A673 (cell line): ENCODE measurements around the gene RBFOX2.

Experiments used
- EZH2 ChIP-seq: fragments of 200-600 bp; sonication (generic); IDR thresholded peaks from 2 replicates; pipeline ENCODE4 v1.6.1; 2017; ENCODE audit warnings: borderline replicate concordance, low read depth, mild to moderate bottlenecking, mixed read lengths, antibody characterized with exemption, low read length; ENCODE audit not compliant: poor library complexity, severe bottlenecking
- TF ChIP-seq, protein P1 (sequence below): fragments of 300-800, 200-600 bp; sonication (generic); conservative IDR thresholded peaks from 2 replicates; pipeline ENCODE4 v1.5.1; 2017; ENCODE audit warnings: low read depth, mild to moderate bottlenecking, antibody characterized with exemption, low read length, moderate library complexity, mixed read lengths

- TF ChIP-seq, protein P1, sequence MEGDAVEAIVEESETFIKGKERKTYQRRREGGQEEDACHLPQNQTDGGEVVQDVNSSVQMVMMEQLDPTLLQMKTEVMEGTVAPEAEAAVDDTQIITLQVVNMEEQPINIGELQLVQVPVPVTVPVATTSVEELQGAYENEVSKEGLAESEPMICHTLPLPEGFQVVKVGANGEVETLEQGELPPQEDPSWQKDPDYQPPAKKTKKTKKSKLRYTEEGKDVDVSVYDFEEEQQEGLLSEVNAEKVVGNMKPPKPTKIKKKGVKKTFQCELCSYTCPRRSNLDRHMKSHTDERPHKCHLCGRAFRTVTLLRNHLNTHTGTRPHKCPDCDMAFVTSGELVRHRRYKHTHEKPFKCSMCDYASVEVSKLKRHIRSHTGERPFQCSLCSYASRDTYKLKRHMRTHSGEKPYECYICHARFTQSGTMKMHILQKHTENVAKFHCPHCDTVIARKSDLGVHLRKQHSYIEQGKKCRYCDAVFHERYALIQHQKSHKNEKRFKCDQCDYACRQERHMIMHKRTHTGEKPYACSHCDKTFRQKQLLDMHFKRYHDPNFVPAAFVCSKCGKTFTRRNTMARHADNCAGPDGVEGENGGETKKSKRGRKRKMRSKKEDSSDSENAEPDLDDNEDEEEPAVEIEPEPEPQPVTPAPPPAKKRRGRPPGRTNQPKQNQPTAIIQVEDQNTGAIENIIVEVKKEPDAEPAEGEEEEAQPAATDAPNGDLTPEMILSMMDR = no peak
- no peak for TF ChIP-seq EZH2
Observed at GRCh38 chr22:35835998-35836691, 192.5 kb downstream of the RBFOX2 start.
